Fibroblast of lung (primary cell): ENCODE data around the gene LRG1. TPM values are rescaled to one million over a fixed set of nuclear protein-coding genes. Genes with fewer than 3 reads are reported as not detected.
A peak's percentile ranks its signal among the peaks of the same experiment; 100 is the strongest.

Source experiments
- DNase-seq, 2 donors: peaks; one replicate each; pipeline versions ENCODE4 v3.0.0 to v3.0.0-alpha.2; 2010; ENCODE audit warnings: low read depth in 2 of 2
- H2AFZ ChIP-seq: 2 replicates; pipeline ENCODE4 v1.5.1; 2012; ENCODE audit warnings: low read length, control low read depth, inconsistent platforms
- H3K27ac ChIP-seq: 2 replicates; pipeline ENCODE4 v1.5.1; 2011; ENCODE audit warnings: low read length, control low read depth; ENCODE audit not compliant: insufficient read depth
- H3K27me3 ChIP-seq: 2 replicates; pipeline ENCODE4 v1.5.1; 2011; ENCODE audit warnings: mild to moderate bottlenecking, low read length; ENCODE audit not compliant: control insufficient read depth, insufficient read depth
- H3K36me3 ChIP-seq: 2 replicates; pipeline ENCODE4 v1.5.1; 2011; ENCODE audit warnings: low read length; ENCODE audit not compliant: control insufficient read depth, insufficient read depth
- H3K4me1 ChIP-seq: 2 replicates; pipeline ENCODE4 v1.5.1; 2011; ENCODE audit warnings: low read length; ENCODE audit not compliant: control insufficient read depth, insufficient read depth; ENCODE audit errors: extremely low read depth
- H3K4me2 ChIP-seq: 2 replicates; pipeline ENCODE4 v1.5.1; 2011; ENCODE audit warnings: low read length, control low read depth; ENCODE audit not compliant: insufficient read depth; ENCODE audit errors: extremely low read depth
- H3K4me3 ChIP-seq, 4 experiments: fragments of 200-600 bp in 1 of 4; sonication (generic) in 1 of 4; replicated peaks in 1 of 4; 2 replicates each; pipeline ENCODE4 v1.5.1; 2011 to 2016; ENCODE audit warnings: low read length in 4 of 4, low read depth in 3 of 4, mild to moderate bottlenecking in 3 of 4, control low read depth in 2 of 4, inconsistent platforms in 1 of 4, mixed read lengths in 1 of 4; ENCODE audit not compliant: insufficient read depth in 1 of 4; ENCODE audit errors: control extremely low read depth in 1 of 4
- H3K79me2 ChIP-seq: 2 replicates; pipeline ENCODE4 v1.5.1; 2012; ENCODE audit warnings: mild to moderate bottlenecking, low read length, inconsistent platforms; ENCODE audit not compliant: control insufficient read depth, insufficient read depth
- H3K9ac ChIP-seq: 2 replicates; pipeline ENCODE4 v1.5.1; 2011; ENCODE audit warnings: mild to moderate bottlenecking, low read length, control low read depth; ENCODE audit not compliant: insufficient read depth
- H3K9me3 ChIP-seq: 2 replicates; pipeline ENCODE4 v1.5.1; 2012; ENCODE audit warnings: low read depth, low read length; ENCODE audit not compliant: control insufficient read depth, insufficient read depth
- H4K20me1 ChIP-seq: 2 replicates; pipeline ENCODE4 v1.5.1; 2011; ENCODE audit warnings: low read length; ENCODE audit not compliant: control insufficient read depth, insufficient read depth; ENCODE audit errors: extremely low read depth
- CTCF ChIP-seq, 2 donors: IDR thresholded peaks in 1 of 2; conservative IDR thresholded peaks in 1 of 2; 1 replicate in 1 of 2; 2 replicates in 1 of 2; pipeline ENCODE4 v1.5.1; 2011 to 2012; ENCODE audit warnings: low read length in 2 of 2, control low read depth in 1 of 2, inconsistent platforms in 1 of 2, low read depth in 1 of 2, mild to moderate bottlenecking in 1 of 2
- EZH2 ChIP-seq: IDR thresholded peaks from 2 replicates; pipeline ENCODE4 v1.5.1; 2012; ENCODE audit warnings: low read length, control low read depth, mild to moderate bottlenecking; ENCODE audit errors: missing control alignments
- polyA plus RNA-seq, 2 donors: library from polyadenylated mRNA; depleted of rRNA in 1 of 2; stranded (reverse) in 1 of 2; unstranded in 1 of 2; fragments of >200 nt; gene quantifications; 2 replicates each; pipeline ENCODE4 v1.2.1, GENCODE V29; 2011 to 2012; ENCODE audit warnings: missing spikeins in 1 of 2
- total RNA-seq: library from RNA; depleted of rRNA; stranded (reverse); fragments of >200 nt; gene quantifications from 2 replicates; pipeline ENCODE4 v1.2.1, GENCODE V29; 2014

Gene LRG1
- total and polyA plus RNA-seq, 2 donors (not counting 1 experiment from before 2014, with no cell fraction given) = 0.10 TPM; not detected in 1

DNA sequence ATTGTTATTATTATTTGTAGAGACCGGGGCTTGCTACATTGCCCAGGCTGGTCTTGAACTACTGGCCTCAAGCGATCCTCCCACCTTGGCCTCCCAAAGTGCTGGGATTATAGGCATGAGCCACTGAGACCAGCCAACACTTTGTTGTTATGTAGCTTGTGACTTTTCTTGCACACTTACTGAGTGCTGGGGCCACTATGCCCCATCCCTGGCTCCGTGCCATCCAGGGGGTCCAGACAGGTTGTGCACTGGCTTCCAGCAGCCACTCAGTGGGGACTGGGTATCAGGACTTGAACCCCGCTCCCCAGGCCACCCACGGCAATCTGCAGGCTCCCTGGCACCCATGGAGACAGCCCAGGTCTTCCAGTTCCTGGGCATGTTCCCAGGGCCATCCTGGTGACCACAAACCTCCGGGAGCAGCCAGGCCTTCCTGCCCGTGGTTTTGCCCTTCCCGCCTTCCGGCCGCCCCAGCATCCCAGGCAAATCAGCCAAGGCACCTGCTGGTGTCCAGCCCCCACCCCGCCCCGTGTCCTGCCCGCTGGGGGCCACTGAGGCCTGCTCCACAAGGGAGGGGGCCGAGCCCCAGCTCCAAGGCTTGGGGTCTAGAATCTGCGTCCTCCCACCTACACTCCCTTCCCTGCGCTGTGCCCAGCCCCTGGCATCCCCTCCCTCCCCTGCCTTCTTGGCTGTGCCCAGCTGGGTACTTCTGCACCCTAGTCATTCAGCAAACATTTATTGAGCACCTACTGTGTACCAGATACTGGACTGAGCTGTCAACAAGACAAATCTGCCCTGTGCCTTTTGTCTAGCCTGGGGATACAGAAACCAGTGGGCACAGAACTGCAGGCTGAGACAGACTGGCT lies 43.4 kb upstream of the LRG1 start:
- DNase-seq = no peak
- Histone ChIP-seq H3K9ac (no peak overlapping the region), H3K36me3 (no peaks in the 10 kb centered on the region), H3K4me1 (no peaks in the 10 kb centered on the region), H3K4me2 (no peak overlapping the region), H3K9me3 (no peaks in the 10 kb centered on the region), H3K4me3 (no peak overlapping the region), H3K27me3 (peaks cover 50% of the 10 kb centered on the region), H3K79me2 (no peaks in the 10 kb centered on the region), H4K20me1 (no peaks in the 10 kb centered on the region), H2AFZ (no peak overlapping the region), H3K27ac (no peak overlapping the region)
- no peak for TF ChIP-seq CTCF (conservative IDR thresholded peaks at IDR 0.05 in 1 of 2, IDR thresholded peaks at IDR 0.05 in 1 of 2; ENCODE audit: low read depth in 1 of 2, low read length in 2 of 2)
- no peak for TF ChIP-seq EZH2

- TF ChIP-seq EZH2 (peak; percentile 73), CTCF (conservative IDR thresholded peaks at IDR 0.05 in 1 of 2, IDR thresholded peaks at IDR 0.05 in 1 of 2; ENCODE audit: low read depth in 1 of 2, low read length in 2 of 2) (no peak)
- Histone ChIP-seq H3K4me1 (no peaks in the 10 kb centered on the region), H3K27ac (no peak overlapping the region), H3K79me2 (no peaks in the 10 kb centered on the region), H3K4me2 (no peak overlapping the region), H2AFZ (no peak overlapping the region), H4K20me1 (no peaks in the 10 kb centered on the region), H3K36me3 (no peaks in the 10 kb centered on the region), H3K9ac (no peak overlapping the region), H3K27me3 (peaks cover 50% of the 10 kb centered on the region), H3K9me3 (no peaks in the 10 kb centered on the region), H3K4me3 (no peak overlapping the region)
- DNase-seq = peak in 1 of 2 donors; percentile 31
These were observed 42.1 kb upstream of the LRG1 start for GRCh38 chr19:4581666-4582553.

GRCh38 chr19:4580961-4581665 lies 41.3 kb upstream of the LRG1 start:
- Histone ChIP-seq H3K27me3 (peaks cover 47% of the 10 kb centered on the region), H3K9me3 (no peaks in the 10 kb centered on the region), H3K36me3 (no peaks in the 10 kb centered on the region), H3K27ac (no peak overlapping the region), H2AFZ (no peak overlapping the region), H3K9ac (no peak overlapping the region), H4K20me1 (no peaks in the 10 kb centered on the region), H3K79me2 (no peaks in the 10 kb centered on the region), H3K4me1 (no peaks in the 10 kb centered on the region), H3K4me3 (peak overlapping the region in 1 of 4 experiments; percentile 25), H3K4me2 (no peak overlapping the region)
- DNase-seq = no peak
- peak; percentile 70 for TF ChIP-seq EZH2
- TF ChIP-seq CTCF (conservative IDR thresholded peaks at IDR 0.05 in 1 of 2, IDR thresholded peaks at IDR 0.05 in 1 of 2; ENCODE audit: low read depth in 1 of 2, low read length in 2 of 2) = no peak
